ENCODE measurements around the gene CHCHD3.

Gene CHCHD3

GRCh38 chr7:133109816-133110215 lies 27.9 kb upstream of the CHCHD3 start:
- in situ Hi-C loops (cut with HindIII; ENCODE audit: low sequenced_read_pairs): no loop called here
- TF ChIP-seq CTCF (IDR thresholded peaks at IDR 0.05; ENCODE audit: low read depth, low read length, missing control alignments): no peak
- no peak overlapping the region for H3K4me3 ChIP-seq (ENCODE audit: low read depth, low read length)
- no peak for DNase-seq (ENCODE audit: low read depth)

GRCh38 chr7:133108023-133108422 lies 26.1 kb upstream of the CHCHD3 start:
- DNase-seq (ENCODE audit: low read depth): no peak
- TF ChIP-seq CTCF (IDR thresholded peaks at IDR 0.05; ENCODE audit: low read depth, low read length, missing control alignments): no peak
- in situ Hi-C loops (cut with HindIII; ENCODE audit: low sequenced_read_pairs): no loop called here
- no peak overlapping the region for H3K4me3 ChIP-seq (ENCODE audit: low read depth, low read length)

GRCh38 chr7:133102276-133103060 lies 20.6 kb upstream of the CHCHD3 start:
- DNase-seq (ENCODE audit: low read depth): no peak
- no peak for TF ChIP-seq CTCF (IDR thresholded peaks at IDR 0.05; ENCODE audit: low read depth, low read length, missing control alignments)
- H3K4me3 ChIP-seq (ENCODE audit: low read depth, low read length): no peak overlapping the region
- in situ Hi-C loops (cut with HindIII; ENCODE audit: low sequenced_read_pairs): no loop called here

GRCh38 chr7:133099633-133100286 lies 17.9 kb upstream of the CHCHD3 start:
- H3K4me3 ChIP-seq (ENCODE audit: low read depth, low read length): no peak overlapping the region
- TF ChIP-seq CTCF (IDR thresholded peaks at IDR 0.05; ENCODE audit: low read depth, low read length, missing control alignments): no peak
- in situ Hi-C loops (cut with HindIII; ENCODE audit: low sequenced_read_pairs): no loop called here
- no peak for DNase-seq (ENCODE audit: low read depth)

- in situ Hi-C loops (cut with HindIII; ENCODE audit: low sequenced_read_pairs): no loop called here
- no peak for DNase-seq (ENCODE audit: low read depth)
- no peak overlapping the region for H3K4me3 ChIP-seq (ENCODE audit: low read depth, low read length)
- no peak for TF ChIP-seq CTCF (IDR thresholded peaks at IDR 0.05; ENCODE audit: low read depth, low read length, missing control alignments)
These were observed 13.3 kb upstream of the CHCHD3 start for GRCh38 chr7:133095119-133095671.

GRCh38 chr7:133091943-133092464 lies 10.1 kb upstream of the CHCHD3 start:
- in situ Hi-C loops (cut with HindIII; ENCODE audit: low sequenced_read_pairs): no loop called here
- TF ChIP-seq CTCF (IDR thresholded peaks at IDR 0.05; ENCODE audit: low read depth, low read length, missing control alignments): no peak
- no peak overlapping the region for H3K4me3 ChIP-seq (ENCODE audit: low read depth, low read length)
- no peak for DNase-seq (ENCODE audit: low read depth)

Measured in astrocyte of the cerebellum (primary cell).